ENCODE results near the gene DGCR6L.
A peak's percentile ranks its signal among the peaks of the same experiment; 100 is the strongest.
"Not testable (repeated sequence)": the region's sequence is repeated elsewhere in the genome, so short reads cannot be mapped to it uniquely, and the experiment has no call there.

The DGCR6L gene

DNA sequence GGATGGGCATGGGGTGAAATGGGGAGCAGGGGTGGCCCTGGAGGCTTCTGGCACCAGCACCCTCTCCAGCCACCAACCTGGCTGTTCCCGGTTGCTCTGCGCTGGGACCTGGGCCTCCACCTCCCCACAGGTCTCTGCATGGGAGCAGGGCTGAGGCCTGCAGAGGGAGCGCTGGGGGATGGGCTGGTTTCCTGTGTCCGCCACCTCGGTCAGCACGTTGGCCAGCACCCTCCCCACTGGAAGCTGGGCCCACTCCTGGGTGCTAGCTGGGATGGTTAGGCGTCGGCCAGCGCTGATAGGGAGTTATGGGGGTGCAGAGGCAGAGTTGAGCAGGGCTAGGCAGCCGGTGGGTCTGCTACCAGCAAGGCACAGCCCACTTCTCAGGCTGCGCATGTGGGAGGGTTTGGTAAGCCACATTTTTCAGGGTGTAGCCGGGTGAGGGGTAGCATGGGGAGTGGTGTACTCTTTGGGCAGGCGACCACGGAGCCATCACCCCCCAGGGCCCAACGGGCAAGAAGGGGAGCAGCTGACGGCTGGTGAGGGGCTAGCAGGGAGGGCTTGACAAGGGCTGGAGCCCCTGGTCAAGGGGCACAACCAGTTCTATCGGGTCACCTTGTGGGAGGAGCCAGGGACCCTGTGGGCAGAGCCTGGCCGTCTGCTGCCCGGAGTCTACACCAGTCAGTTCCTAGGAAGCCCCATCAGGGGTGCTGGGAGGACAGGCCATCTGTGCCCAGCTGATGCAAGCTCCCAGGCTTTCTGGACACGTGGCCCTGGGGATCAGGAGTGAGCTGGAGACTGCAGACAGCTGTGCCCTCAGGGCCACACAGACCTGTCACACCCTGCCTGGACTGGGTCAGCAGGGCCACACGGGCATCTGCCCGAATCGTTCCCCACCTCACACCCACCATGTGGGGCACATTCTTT lies 49.4 kb downstream of the DGCR6L start:
- not testable (repeated sequence) for H3K9me3 ChIP-seq (ENCODE audit: control insufficient read depth in 2 of 2, low read length in 2 of 2); H3K9ac ChIP-seq (ENCODE audit: low read length in 2 of 2); H3K36me3 ChIP-seq (ENCODE audit: control insufficient read depth in 2 of 2, insufficient read depth in 2 of 2, low read length in 2 of 2); H3K27ac ChIP-seq (ENCODE audit: low read length); H3K27me3 ChIP-seq (ENCODE audit: control insufficient read depth in 1 of 2, insufficient read depth in 2 of 2, low read length in 2 of 2); H3K4me3 ChIP-seq (ENCODE audit: low read length in 2 of 2); H3K4me1 ChIP-seq (ENCODE audit: control insufficient read depth, insufficient read depth, low read length)

DNA sequence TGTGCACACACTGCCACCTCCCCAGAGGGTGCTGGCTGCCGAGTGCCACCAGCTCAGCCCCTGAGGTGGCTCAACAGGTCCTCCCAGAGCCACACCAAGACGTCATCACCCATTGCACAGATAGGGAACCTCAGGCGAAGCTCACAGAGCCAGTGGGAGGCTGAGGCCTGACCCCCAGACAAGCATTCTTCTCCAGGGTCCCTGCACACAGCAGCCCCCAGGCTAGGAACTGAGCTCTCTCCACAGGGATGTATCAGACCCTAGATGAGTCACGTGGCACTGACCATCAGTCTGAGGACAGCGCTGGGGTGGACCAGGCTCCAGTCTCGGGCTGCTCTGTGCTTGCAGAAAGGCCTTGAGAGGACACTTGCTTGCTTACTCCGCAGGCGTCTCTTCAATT lies 50.2 kb downstream of the DGCR6L start:
- H3K9ac ChIP-seq (ENCODE audit: low read length in 2 of 2); H3K4me1 ChIP-seq (ENCODE audit: control insufficient read depth, insufficient read depth, low read length); H3K36me3 ChIP-seq (ENCODE audit: control insufficient read depth in 2 of 2, insufficient read depth in 2 of 2, low read length in 2 of 2): not testable (repeated sequence)

DNA sequence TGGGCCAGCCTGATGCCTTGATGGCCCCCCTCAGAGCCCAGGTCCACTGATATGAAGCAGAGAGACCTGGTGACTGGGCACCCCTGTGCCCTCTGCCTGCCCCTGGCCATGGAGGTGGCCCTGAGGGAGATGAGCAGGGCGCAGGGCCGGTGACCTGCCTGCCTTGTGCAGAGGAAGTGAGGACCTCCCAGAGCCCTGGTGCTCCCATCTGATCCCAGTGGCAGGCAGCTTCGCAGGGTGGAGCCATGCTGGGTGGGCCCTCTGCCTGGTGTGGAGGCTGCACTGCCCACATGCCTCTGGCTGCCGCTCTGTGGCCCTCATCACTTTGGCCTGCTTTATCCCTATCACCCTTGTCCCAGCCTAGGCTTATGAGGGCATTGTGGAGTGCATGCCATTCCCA lies 50.7 kb downstream of the DGCR6L start:
- not testable (repeated sequence) for H3K27me3 ChIP-seq (ENCODE audit: control insufficient read depth in 1 of 2, insufficient read depth in 2 of 2, low read length in 2 of 2); H3K4me1 ChIP-seq (ENCODE audit: control insufficient read depth, insufficient read depth, low read length); H3K9me3 ChIP-seq (ENCODE audit: control insufficient read depth in 2 of 2, low read length in 2 of 2); H3K27ac ChIP-seq (ENCODE audit: low read length); H3K36me3 ChIP-seq (ENCODE audit: control insufficient read depth in 2 of 2, insufficient read depth in 2 of 2, low read length in 2 of 2); H3K4me3 ChIP-seq (ENCODE audit: low read length in 2 of 2); H3K9ac ChIP-seq (ENCODE audit: low read length in 2 of 2)

More for the DNA sequence above, 50.2 kb downstream of the DGCR6L start:
- not testable (repeated sequence) for H3K4me3 ChIP-seq (ENCODE audit: low read length in 2 of 2); H3K27ac ChIP-seq (ENCODE audit: low read length); H3K27me3 ChIP-seq (ENCODE audit: control insufficient read depth in 1 of 2, insufficient read depth in 2 of 2, low read length in 2 of 2); H3K9me3 ChIP-seq (ENCODE audit: control insufficient read depth in 2 of 2, low read length in 2 of 2)

DNA sequence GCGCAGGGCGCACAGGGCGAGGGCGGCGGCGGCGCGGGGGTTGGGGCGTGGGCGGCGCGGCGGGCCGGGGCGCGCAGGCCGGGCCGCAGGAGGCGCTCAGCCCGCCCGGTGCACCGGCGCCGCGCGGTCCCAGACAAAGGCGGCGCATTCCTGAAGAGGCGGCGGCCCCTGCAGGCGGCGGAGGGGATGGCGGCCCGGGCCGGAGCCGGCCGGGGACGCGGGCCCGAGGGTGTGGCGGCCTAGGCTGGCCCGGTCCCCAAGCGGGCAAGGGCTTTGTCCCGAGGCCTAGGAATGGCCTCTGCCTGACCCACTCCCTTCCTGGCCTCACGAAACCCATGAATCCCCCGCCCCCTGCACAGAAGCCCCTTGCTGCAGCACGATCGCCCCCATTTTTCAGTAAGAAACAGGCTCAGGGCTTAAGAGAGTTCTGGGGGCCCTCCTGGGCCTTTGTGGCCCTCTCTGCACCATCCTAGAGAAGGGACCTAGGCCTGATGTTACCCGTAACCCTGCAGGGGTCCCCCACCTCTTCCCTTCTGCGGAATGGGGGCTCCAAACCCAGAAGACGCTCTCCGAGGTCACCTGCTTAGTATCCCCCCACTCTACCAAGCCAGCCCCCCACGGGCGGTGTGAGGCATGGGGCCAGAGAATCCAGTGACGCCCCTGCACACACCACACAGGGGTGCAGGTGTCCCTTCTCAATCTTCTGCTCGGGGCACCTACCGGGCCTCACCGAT lies 51.4 kb downstream of the DGCR6L start, which contains the start of gene RTN4R:
TSS of gene RTN4R (minus strand) at position 40 of the 734 bp plus-strand sequence. CDS start 226 bp downstream, outside the sequence.
- Histone ChIP-seq H3K9me3 (ENCODE audit: control insufficient read depth in 2 of 2, low read length in 2 of 2) (no peaks in the 10 kb centered on the region), H3K4me1 (ENCODE audit: control insufficient read depth, insufficient read depth, low read length) (peaks cover 8% of the 10 kb centered on the region), H3K27me3 (ENCODE audit: control insufficient read depth in 1 of 2, insufficient read depth in 2 of 2, low read length in 2 of 2) (peaks cover 3 to 9% of the 10 kb centered on the region in 2 donors), H3K27ac (ENCODE audit: low read length) (no peak within 1 kb of the TSS), H3K36me3 (ENCODE audit: control insufficient read depth in 2 of 2, insufficient read depth in 2 of 2, low read length in 2 of 2) (no peaks in the 10 kb centered on the region), H3K9ac (ENCODE audit: low read length in 2 of 2) (peak within 1 kb of the TSS; percentile 28 to 47), H3K4me3 (ENCODE audit: low read length in 2 of 2) (peak within 1 kb of the TSS in 1 of 2 donors; percentile 60)

DNA sequence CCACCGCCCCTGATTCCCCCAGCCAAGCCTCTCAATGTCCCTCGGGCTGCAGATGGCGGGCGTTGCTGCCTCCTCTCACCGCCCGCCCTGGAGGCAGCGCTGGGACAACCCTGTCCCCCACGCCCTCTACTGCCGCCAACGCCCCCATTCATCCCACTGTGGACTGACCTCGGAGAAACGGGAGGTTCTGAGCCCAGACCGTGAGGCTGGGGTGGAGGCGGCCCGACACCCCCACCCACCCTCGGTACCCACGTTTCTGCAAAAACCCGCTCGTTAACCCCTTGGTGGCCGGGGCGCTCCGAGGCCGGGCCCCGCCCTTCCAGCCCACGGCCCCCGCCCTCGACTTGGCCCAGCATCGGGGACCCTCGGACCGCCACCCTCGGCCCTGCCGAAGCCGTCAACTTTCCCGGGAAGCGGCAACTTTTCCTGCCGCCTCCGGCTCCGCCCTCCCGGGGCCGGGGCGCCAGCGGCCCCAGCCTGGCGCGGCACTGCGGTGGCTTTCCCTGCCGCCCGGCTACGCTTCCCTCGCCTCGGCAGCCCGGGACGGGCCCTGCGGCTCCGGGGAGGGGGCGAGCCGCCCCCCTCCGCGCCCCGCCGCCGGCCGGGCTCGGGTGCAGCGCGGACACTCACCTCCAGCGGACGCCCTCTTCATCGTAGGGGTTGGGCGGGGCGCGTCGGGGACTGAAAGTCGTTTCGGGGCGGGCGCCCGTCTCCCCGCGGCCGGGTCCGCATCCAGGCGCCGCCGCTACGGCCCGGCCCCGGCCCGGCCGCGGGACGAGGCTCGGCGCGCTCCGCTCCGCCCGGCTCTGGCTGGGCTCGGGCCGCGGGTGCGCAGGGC lies 52.2 kb downstream of the DGCR6L start:
- H3K9me3 ChIP-seq (ENCODE audit: control insufficient read depth in 2 of 2, low read length in 2 of 2) = no peaks in the 10 kb centered on the region
- H3K36me3 ChIP-seq (ENCODE audit: control insufficient read depth in 2 of 2, insufficient read depth in 2 of 2, low read length in 2 of 2) = no peaks in the 10 kb centered on the region
- H3K4me1 ChIP-seq (ENCODE audit: control insufficient read depth, insufficient read depth, low read length) = peaks cover 8% of the 10 kb centered on the region
- peaks cover 3 to 9% of the 10 kb centered on the region in 2 donors for H3K27me3 ChIP-seq (ENCODE audit: control insufficient read depth in 1 of 2, insufficient read depth in 2 of 2, low read length in 2 of 2)
- peak overlapping the region in 1 of 2 donors; percentile 60 for H3K4me3 ChIP-seq (ENCODE audit: low read length in 2 of 2)
- no peak overlapping the region for H3K27ac ChIP-seq (ENCODE audit: low read length)
- no peak overlapping the region for H3K9ac ChIP-seq (ENCODE audit: low read length in 2 of 2)

DNA sequence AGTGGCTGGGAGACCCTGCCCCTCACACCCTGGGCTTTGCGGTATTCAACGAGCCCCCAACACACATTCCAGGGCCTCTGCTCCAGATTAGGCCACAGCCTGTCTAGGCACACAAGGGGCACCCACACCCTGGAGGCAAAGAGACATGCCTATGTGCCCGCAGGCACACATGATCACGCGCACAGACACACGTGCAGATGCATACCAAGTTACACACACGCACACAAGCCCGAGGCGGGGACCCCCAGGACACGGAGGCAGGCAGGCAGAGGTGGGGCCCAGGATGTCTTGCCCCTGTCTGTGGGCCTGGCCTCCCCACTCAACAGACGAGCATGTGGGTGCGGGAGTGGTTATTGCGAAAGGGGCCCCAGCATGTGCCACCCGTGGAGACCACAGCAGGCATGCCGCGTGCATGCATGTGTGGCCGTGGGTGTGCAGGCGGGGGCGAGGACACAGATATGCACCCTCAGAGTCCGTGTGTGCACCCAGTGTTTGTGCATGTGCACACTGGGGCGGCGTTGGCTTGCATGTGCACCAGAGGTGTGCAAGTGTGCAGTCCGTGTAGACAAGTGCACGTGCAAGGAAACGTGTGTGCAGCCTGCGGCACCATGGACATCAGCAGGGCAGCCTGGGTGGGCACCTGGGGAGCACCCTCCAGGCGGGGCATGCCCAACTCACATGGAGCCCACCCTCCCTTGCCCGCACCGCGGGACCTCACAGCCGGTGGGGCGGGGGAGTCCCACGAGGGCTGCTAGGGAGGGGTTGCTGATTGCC lies 53.0 kb downstream of the DGCR6L start:
- H3K27me3 ChIP-seq (ENCODE audit: control insufficient read depth in 1 of 2, insufficient read depth in 2 of 2, low read length in 2 of 2); H3K9me3 ChIP-seq (ENCODE audit: control insufficient read depth in 2 of 2, low read length in 2 of 2); H3K36me3 ChIP-seq (ENCODE audit: control insufficient read depth in 2 of 2, insufficient read depth in 2 of 2, low read length in 2 of 2); H3K4me1 ChIP-seq (ENCODE audit: control insufficient read depth, insufficient read depth, low read length); H3K27ac ChIP-seq (ENCODE audit: low read length); H3K9ac ChIP-seq (ENCODE audit: low read length in 2 of 2); H3K4me3 ChIP-seq (ENCODE audit: low read length in 2 of 2): not testable (repeated sequence)

DNA sequence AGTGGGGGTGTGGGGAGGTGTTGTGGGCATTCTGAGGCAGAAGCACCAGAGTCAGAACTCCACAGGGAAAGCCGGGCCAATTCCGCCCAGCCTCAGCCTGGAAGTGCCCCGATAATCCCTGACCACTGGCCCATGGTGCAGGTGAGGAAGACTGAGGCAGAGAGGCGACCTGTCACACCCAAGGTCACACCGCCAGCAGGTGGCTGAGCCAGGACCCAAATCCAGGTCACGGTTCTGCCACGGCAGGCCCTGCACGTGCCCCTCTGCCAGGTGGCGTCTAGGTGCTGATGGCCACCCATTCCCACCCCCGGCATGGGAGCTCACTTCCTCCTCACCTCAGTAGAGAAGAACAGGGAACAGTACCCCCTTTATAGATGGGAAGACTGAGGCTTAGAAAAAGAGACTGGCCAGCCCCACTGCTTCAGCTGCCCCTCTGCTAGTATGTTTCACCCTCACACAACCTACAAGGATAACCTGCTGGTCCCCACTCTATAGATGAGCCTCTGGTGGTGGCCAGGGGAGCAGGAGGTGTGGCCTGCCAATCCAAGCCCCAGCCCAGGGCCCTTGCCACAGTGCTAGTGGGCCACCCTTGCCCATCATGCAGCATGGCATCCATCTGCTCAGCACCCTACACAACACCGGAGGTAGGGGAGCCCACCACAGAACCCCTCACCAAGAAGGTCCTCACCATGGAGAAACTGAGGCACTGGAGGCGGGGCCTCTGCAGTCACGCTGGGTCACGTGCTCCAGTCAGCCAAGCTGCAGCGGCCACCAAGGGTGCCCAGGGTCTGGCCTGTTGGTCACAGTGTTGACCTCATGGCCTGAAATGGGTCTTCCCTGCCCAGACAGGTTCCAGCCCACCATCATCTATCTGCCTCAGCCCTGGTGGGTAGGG lies 53.8 kb downstream of the DGCR6L start:
- not testable (repeated sequence) for H3K27ac ChIP-seq (ENCODE audit: low read length); H3K9me3 ChIP-seq (ENCODE audit: control insufficient read depth in 2 of 2, low read length in 2 of 2); H3K9ac ChIP-seq (ENCODE audit: low read length in 2 of 2); H3K27me3 ChIP-seq (ENCODE audit: control insufficient read depth in 1 of 2, insufficient read depth in 2 of 2, low read length in 2 of 2); H3K36me3 ChIP-seq (ENCODE audit: control insufficient read depth in 2 of 2, insufficient read depth in 2 of 2, low read length in 2 of 2); H3K4me3 ChIP-seq (ENCODE audit: low read length in 2 of 2); H3K4me1 ChIP-seq (ENCODE audit: control insufficient read depth, insufficient read depth, low read length)

DNA sequence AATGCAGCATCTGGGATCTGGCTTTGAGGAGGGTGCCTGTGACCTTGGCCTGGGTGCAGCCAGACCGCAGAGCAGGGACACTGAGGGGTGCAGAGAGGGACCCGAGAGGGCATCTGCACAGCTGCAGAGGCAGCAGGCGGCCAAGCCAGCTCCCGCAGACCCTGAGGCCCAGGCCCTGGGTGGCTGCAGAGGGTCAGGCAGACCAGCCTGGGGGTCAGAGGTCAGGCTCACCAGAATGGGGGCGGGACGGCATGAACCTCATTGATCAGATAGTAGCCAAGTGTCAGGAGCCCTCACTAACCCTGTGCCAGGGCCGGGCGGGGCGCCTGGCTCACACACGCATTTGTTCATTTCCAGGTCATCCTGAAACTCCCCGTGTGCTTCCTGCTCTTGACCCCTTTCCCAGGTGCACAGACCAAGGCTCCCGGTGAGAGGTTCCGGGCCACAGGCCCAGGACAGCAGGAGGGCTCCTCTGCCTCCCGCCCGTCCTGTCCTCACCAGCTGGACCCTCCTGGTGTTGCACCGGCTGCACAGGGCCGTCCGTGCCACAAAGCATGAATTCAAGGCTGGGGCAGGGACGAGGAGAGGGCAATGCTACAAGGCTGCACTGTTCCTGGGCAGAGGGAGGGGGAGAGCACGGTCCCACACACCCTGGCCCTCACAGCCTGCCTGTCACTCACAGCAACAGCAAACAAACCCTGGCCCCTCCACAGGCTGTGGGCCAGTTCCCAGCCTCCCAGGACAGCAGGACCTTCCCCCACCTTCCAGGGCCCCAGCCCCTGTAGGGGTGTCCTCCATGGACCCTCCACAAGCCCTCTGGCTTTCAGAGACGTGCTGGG lies 55.0 kb downstream of the DGCR6L start:
- Histone ChIP-seq H3K4me1 (ENCODE audit: control insufficient read depth, insufficient read depth, low read length) (peaks cover 8% of the 10 kb centered on the region), H3K27ac (ENCODE audit: low read length) (no peak overlapping the region), H3K9ac (ENCODE audit: low read length in 2 of 2) (no peak overlapping the region), H3K36me3 (ENCODE audit: control insufficient read depth in 2 of 2, insufficient read depth in 2 of 2, low read length in 2 of 2) (no peaks in the 10 kb centered on the region), H3K4me3 (ENCODE audit: low read length in 2 of 2) (no peak overlapping the region), H3K27me3 (ENCODE audit: control insufficient read depth in 1 of 2, insufficient read depth in 2 of 2, low read length in 2 of 2) (peaks cover 0 to 9% of the 10 kb centered on the region in 2 donors), H3K9me3 (ENCODE audit: control insufficient read depth in 2 of 2, low read length in 2 of 2) (no peaks in the 10 kb centered on the region)
